HG02973 (cell line): ENCODE results near the gene KRTAP20-3.

ENCODE experiments used
- ATAC-seq: cut with Tn5 transposase; IDR thresholded peaks from one replicate; pipeline ENCODE4 v1.9.1; 2021; ENCODE audit warnings: moderate library complexity; ENCODE audit not compliant: unreplicated experiment

The KRTAP20-3 gene

GRCh38 chr21:30642564-30642963 is at the start of gene KRTAP20-3:
Gene KRTAP20-3 (plus strand): TSS chr21:30642864.
- no peak for ATAC-seq

- no peak for ATAC-seq
Observed at GRCh38 chr21:30598802-30599201, 43.9 kb upstream of the KRTAP20-3 start, which contains the start of gene KRTAP6-2. Gene KRTAP6-2 (minus strand): TSS chr21:30598902. CDS start chr21:30598874, 28 bp downstream.

DNA sequence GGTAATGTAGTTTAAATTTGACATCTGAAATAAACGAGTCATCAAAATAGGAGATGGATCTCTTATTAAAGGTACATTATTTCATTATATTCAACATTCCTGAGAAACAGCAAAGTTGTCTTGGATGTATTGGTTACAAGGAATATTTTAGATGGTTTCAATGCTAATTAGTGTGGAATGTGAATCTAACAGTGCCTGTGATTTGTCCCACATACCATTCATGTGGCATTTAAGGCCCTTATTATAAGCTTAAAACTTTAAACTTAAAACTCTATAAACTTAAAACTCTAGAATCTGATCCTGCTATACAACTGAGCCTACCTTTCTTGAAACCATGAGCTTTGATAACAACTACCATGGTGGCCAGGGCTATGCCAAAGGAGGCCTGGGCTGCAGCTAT is 41.9 kb upstream of the KRTAP20-3 start, which contains the start of gene KRTAP22-1:
KRTAP22-1 (plus strand) TSS at position 301 of the 400 bp plus-strand sequence.
- no peak for ATAC-seq

DNA sequence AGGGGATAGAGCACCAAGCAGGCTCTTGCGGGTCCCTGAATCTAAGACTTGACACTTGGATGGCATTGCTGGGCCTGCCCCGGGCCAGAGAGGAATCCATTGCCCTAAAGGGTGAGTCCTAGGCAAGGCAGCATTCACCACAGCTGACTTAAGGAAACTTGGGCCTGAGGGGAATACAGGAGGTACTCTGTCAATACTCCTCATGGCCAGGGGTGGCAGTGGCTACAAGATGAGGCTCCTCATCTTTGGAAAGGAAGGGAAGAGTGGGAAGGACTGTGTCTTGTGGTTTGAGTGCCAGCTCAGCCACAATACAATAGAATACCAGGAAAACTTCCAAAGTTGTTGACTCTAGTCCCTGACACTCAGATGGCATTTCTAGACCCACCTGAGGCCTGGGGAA is 36.7 kb upstream of the KRTAP20-3 start:
- ATAC-seq, result no peak

GRCh38 chr21:30612132-30612531 is 30.5 kb upstream of the KRTAP20-3 start:
- ATAC-seq, result no peak

- ATAC-seq, result no peak
Observed at GRCh38 chr21:30613836-30614235, 28.8 kb upstream of the KRTAP20-3 start, which contains the start of gene KRTAP6-1. Gene KRTAP6-1 (minus strand): TSS chr21:30613930. CDS start chr21:30613904, 26 bp downstream.

DNA sequence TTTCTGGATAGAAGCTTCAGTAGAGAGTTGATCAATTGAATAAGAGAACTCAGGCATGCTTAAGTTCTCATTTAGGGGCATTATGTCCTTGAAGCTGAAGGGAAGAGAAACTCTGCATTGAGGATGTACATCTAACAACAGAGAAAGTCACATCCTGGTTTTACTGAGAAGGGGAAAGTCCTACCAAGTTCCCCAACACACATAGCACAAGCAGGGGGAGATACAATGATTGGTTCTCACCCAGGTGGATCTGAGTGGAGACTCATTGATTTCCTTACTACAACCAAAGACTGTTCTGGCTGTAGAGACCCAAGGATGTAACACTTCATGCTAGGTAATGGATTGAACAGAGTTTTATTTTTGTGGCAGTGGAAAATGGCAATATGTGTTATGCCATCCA is 27.5 kb upstream of the KRTAP20-3 start:
- no peak for ATAC-seq

DNA sequence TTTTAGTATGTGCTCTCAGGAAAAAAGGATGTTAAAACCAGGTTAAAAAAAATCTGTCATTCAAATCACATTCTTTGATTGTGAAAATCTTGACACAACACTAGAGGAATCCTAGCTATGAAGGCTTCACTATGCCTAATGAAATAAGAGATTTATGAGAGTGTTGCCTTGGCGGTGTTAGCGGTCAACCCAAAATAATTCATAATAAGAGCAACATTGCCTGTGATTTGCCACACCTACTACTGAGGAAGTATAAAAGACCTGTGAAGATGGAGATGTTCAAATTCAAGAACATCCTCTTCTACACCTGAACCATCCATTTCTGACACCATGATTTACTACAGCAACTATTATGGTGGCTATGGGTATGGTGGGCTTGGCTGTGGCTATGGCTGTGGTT is 26.5 kb upstream of the KRTAP20-3 start, which contains the start of gene KRTAP20-1:
KRTAP20-1 (plus strand) TSS at position 301 of the 400 bp plus-strand sequence; CDS start at position 331, 30 bp downstream.
- ATAC-seq, result no peak

GRCh38 chr21:30620080-30620479 is 22.6 kb upstream of the KRTAP20-3 start:
- no peak for ATAC-seq

- ATAC-seq, result no peak
Observed at GRCh38 chr21:30620522-30620921, 22.1 kb upstream of the KRTAP20-3 start, which contains the start of gene KRTAP20-4. Gene KRTAP20-4 (plus strand): TSS chr21:30620627.

- no peak for ATAC-seq
Observed at GRCh38 chr21:30623362-30623761, 19.3 kb upstream of the KRTAP20-3 start.

- ATAC-seq, result no peak
Observed at GRCh38 chr21:30625449-30626165, 17.1 kb upstream of the KRTAP20-3 start.

- ATAC-seq, result no peak
Observed at GRCh38 chr21:30628109-30628508, 14.6 kb upstream of the KRTAP20-3 start.

DNA sequence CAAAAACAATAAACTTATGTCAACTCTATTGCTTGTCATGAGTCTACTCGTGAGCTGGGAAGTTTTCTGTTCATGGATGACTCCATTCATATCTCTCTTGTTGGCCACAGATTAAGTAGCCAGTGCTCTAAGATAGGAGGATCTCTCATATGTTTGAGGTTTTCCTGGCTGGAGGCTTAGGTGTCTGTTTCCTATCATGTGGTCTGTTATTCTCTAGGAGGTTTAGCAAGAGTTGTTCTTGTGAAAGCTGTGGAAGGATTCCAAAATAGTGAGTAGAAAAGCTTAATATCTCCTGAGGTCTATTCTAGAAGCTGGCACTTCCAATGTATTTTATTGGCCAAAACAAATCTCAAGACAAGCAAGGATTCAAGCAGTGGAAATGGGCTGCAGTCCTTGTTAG is 13.5 kb upstream of the KRTAP20-3 start:
- ATAC-seq, result no peak

DNA sequence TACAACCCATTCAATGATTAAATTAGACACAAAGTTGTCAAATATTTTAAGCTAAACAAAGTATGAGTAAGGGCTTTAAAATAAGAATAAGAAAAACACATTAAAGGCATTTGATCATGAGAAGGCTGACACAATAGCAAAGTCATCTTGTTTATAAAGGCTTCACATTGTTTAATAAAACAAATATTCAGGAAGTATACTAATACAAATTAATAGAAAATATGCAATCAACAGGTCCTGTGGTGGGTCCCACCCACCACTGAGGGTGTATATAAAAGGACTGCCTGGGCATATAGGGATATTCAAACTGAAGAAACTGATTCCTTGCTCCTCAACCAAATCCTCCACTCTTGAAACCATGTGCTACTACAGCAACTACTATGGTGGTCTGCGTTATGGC is 7.8 kb upstream of the KRTAP20-3 start, which contains the start of gene KRTAP20-2:
KRTAP20-2 (plus strand) TSS at position 301 of the 400 bp plus-strand sequence; CDS start at position 359, 58 bp downstream.
- no peak for ATAC-seq

- no peak for ATAC-seq
Observed at GRCh38 chr21:30638686-30639085, 4.0 kb upstream of the KRTAP20-3 start.

- ATAC-seq, result no peak
Observed at GRCh38 chr21:30646904-30647414, 4.3 kb downstream of the KRTAP20-3 start.

- no peak for ATAC-seq
Observed at GRCh38 chr21:30652891-30653290, 10.2 kb downstream of the KRTAP20-3 start.

- ATAC-seq, result no peak
Observed at GRCh38 chr21:30668776-30669175, 26.1 kb downstream of the KRTAP20-3 start.

GRCh38 chr21:30672985-30673650 is 30.5 kb downstream of the KRTAP20-3 start:
- ATAC-seq, result no peak

DNA sequence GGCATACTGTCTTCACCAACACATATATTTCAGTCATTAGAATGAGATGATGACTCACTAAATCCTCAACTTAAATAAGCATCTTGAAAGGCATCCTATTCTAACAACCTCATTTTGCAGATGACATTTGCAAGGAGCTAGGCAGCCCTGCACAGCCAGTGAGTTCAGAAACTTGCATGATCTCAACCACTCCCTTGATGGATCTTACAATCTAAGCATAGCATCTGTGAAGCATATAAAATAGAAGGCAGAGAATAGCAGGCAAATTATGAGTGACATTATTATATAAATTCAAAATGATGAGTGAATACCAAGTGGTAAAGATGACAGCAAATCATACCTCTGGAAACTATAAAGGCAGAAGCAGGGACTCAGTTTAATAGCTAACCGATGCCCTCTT is 31.6 kb downstream of the KRTAP20-3 start:
- ATAC-seq, result no peak

GRCh38 chr21:30676737-30677136 is 34.1 kb downstream of the KRTAP20-3 start:
- no peak for ATAC-seq
